GM19397 (cell line): ENCODE results near the gene MAGED2.
"Not testable (repeated sequence)": the region's sequence is repeated elsewhere in the genome, so short reads cannot be mapped to it uniquely, and the experiment has no call there.

ENCODE experiments used
- ATAC-seq: cut with Tn5 transposase; IDR thresholded peaks from one replicate; pipeline ENCODE4 v1.9.1; 2021; ENCODE audit warnings: mild to moderate bottlenecking, moderate library complexity; ENCODE audit not compliant: unreplicated experiment

The MAGED2 gene, protein sequence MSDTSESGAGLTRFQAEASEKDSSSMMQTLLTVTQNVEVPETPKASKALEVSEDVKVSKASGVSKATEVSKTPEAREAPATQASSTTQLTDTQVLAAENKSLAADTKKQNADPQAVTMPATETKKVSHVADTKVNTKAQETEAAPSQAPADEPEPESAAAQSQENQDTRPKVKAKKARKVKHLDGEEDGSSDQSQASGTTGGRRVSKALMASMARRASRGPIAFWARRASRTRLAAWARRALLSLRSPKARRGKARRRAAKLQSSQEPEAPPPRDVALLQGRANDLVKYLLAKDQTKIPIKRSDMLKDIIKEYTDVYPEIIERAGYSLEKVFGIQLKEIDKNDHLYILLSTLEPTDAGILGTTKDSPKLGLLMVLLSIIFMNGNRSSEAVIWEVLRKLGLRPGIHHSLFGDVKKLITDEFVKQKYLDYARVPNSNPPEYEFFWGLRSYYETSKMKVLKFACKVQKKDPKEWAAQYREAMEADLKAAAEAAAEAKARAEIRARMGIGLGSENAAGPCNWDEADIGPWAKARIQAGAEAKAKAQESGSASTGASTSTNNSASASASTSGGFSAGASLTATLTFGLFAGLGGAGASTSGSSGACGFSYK

DNA sequence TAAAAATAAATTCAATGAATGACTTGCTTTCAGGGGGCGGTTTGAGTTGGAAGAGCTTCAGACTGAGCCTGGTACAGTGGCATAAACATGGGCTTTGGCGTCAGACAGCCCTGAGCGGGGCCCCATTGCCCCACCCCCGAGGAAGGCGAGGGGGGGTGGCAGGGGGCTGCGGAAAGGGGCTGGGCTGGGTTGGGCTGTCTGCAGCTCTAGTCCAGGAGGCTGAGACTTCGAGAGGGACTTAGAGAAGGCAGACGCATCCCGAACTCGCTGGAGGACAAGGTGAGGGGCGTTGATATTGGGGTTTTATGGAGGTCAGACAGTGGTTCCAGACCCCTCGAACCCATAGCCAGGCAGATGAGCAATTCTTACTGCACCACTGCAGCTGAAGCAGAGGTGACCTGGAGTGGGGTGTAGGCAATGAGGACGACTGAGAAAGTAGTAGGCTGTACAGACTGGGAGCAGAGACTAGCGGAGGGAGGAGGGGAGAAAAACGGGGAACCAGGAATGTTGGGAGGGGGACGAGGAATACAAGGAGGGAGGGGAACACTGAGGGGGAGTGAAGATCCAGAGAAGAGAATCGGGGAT is at the start of gene MAGED2:
Gene MAGED2 (plus strand): TSS at position 222 of the 585 bp plus-strand sequence. CDS start 1,587 bp downstream, outside the sequence.
- no peak for ATAC-seq

DNA sequence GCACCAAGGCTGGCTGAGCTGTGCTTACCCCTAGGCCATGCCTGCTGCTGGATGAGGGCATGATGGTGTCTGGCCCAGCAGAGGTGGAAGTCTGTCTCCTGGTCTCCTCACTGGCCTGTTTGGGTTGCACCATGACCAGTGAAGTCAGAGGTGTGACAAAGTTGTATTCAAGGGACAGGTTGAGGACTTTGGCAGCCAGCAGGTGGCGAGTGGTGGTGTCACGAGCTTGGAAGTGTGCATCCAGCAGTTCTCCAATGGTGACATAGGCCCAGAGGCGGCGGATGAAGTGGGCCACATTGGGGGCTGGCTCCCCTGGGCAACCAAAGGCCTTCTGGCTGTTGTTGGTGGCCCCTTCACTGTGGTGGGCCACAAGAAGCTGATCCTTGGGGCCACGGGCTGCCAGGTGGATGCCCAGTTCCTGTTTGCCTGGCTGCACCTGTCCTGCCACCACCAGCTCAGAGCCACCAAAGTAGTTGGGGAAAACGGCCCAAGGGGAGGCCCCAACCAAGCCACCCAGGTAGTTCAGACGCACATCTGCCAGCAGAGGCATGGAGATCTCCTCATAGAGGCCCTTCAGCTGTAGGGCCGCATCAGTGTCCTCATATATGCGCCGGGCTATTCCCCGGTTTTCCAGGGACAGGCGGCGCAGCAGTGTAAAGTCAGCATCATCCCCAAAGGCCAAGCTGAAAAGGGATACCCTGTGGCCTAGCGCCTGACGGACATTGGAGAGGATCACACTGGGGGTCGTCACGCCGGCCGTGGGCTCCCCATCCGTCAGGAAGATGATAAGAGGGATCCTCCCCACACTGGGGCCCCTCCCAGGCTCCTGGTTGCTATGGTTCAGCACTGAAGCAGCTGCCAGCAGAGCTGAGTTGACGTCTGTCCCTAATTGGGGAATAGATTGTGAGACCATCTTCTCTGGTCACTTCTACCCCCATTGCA is 49.2 kb upstream of the MAGED2 start:
- ATAC-seq = no peak

DNA sequence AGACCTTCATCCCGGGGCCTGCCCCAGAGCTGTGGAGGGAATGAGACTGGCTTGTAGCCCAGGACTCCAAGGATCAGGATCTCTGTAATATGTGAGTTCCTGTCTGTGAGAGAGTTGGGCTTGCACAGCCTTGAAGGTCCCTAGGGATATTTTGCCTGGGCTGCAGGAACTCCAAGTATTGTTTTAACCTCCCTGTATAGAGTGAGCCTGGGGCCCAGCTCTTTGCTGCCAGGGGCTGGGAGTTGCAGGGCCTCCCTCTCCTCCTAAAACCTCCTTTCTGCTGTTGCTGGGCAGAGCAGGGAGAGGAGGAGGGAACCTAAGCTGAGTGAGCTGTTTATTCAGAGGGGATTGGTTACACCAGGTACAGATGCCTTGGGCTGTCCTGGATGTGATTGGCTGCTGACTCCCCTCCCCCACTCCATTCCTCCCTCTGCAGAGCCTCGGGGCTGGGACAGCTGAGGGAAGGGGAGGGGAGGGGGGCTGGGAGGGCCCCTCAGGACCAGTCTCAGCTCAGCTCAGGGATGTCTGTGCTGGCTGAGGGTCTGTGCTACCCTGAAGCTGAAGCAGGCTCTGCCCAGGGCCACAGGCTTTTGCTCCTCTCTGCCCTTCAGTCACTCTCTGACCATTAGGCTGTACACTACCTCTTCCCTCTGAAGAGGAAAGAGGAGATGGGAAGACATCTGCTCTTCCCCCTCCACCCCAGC is 33.0 kb upstream of the MAGED2 start:
- ATAC-seq = not testable (repeated sequence)

DNA sequence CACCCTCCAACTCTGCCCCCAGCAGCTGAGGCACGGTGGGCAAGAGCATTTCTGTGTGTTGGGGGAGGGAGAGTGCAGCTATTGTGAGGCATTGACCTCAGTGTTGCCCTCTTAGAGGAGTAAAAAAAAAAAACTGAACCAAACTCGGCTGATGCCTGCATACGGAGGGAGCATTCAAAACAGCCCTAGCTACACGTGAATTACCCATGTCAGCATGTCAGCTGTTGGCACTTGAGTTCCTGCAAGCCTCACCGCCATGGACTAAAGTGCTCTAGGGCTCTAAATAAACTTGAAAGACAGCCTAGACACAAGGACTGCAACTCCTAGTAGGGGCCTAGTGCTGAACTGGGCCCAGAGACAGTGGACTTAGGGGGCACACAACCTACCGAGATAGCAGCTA is 31.5 kb upstream of the MAGED2 start:
- no peak for ATAC-seq

DNA sequence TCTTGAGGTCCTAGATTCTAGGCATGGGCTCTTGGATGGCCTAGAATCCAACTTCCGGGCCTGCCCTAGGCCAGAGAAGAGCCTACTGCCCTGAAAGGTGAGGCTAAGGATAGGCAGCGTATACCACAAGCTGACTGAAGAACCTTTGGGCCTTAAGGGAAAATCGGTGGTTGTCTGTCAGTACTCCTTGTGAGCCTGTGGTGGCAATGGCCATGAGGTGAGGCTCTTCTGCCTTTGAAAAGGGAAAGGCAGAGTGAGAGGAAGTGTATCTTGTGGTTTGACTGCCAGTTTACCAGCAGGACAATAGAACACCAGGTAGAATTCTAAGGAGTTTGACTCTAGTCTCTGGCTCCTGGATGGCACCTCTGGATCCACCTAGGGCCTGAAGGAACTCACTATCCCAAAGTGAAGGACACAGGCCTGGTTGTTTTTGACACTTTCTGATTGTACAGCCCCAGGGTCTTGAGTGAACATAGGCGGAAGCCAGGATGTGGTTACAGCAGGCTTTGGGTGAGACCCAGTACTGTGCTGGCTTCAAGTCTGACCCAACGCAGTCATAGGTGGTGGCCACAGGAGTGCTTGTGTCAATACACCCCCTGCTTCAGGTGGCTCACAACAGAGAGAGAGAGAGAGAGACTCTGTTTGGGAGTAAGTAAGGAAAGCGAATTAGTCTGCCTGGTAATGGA is 30.4 kb upstream of the MAGED2 start:
- no peak for ATAC-seq

DNA sequence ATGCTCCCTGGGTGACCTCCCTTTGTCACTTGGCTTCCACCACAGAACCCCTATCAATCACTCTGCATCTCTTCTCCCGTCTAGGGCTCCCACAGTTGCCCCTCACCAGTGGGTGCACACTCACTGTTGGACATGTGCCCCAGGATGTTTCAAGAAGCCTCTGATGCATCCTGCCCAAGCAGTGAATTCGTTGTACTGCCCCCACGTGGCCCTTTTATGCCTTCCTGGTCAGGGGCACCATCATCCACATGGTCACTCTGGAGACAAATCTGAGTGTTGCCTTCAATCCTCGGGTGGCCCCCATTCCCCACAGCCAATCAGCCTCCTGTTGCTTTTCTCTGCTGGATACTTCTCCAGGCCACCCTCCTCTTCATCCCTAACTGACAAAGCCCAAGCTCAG is 21.6 kb upstream of the MAGED2 start:
- ATAC-seq = no peak

DNA sequence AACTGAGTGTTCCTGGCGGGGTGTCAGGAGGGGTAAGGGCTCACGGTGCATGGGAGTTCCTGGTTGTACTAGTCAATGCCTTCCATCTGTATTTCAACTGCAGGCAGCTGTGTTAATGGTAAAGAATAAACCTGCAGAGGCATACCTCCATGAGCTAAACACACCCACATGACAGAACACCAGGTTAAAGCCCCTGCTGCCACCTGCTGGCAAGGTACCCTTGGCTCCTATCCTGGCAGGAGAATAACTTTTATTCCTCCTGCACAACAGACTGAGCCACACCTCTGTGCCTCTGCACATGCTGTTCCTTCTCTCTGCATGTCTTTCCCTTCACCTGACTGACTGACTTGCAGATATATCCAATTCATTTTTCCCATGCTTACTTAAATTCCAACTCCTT is 20.6 kb upstream of the MAGED2 start:
- ATAC-seq = no peak

DNA sequence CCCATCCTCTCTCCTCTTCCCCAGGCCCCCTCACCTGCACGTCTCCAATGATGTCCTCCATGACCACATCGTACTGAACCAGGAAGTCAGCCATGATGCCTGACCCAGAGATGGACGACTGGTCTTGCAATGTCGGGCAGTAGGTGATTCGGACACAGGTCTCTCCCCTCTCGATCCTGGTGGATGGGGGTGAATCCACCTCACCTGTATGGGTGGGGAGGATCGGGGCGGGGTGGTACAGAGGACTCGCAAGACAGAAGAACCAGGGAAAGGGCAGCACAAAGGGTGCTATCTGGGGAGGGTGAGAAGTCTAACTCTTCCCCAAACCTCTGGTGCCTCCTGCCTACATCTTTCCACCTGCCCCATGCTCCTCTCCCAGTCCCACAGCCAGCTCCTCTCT is 19.1 kb upstream of the MAGED2 start:
- ATAC-seq = no peak

DNA sequence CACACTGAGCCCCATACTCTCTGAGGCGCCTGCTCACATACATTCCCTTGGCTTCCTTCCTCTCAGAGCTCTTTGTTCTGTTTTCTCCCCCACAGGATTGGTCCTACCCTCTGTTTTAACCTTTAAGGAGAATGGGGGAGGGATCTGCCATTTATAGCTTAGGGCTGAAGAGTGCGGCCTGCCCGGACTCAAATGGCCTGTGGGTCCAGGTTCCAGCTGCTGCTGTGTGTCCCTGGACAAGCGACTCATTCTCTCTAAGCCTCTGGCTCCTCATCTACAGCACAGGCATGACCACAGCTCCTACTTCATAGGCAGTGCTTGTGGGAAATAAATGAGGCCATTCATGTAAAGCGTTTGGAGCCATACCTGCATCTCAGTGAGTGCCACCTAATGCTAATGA is 18.1 kb upstream of the MAGED2 start:
- not testable (repeated sequence) for ATAC-seq

DNA sequence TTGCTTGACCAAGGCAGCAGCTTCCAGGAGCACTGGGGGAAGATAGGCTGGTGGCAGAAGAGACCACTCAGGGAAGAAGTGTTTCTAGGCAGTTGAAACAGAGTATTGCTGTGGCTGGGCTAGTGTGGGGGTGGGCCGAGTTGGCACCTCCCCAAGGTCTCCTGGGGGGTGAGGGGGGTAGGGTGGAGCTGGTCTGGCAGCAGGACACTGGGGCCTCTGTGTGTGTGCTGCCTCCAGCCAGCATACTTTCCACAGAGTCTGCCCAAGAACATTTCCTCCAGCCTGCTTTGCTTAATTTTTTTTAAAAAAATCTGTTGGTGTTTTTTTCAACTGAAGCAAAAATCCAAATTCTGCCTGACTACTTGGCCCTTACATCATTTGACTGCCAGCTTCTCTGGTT is 13.5 kb upstream of the MAGED2 start:
- ATAC-seq = no peak

DNA sequence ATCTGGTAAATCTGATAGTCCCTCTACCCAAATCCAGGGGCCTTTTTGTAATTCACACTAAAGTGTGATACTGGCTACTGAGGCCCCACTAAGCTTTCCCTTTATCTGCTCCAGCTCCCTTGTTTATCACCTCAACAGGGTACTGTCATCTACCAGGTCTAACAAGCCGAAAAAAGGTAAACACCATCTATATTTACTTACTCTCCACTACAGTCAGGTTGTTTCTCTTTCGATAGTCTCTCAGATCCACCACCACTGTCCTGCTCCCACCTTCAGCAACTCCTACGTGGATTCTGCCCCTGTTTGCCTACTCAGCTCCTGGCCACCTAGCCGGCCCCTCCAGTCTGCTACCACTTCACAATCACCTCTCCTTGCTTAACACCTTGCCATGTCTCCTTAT is 12.8 kb upstream of the MAGED2 start:
- no peak for ATAC-seq

DNA sequence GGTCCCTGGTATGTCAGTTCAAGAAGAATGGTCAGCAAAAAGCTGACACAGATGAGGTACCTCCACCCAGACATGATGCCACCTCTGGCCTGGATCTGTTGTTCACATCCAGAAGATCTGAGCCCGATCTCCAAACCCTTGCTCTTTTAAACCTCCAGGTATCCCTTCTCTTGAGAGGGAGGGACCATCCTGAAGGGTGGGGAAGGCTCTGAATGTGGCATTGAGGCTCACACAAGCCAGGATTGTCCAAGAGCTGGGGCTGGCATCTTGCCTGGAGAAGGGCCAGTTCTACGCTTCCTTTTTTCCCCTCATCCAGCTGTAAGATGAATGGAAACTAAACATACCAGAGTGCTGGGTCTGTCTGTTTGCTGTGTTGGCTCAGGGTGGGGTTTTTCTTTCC is 9.4 kb upstream of the MAGED2 start, which contains the start of gene ITIH6:
Gene ITIH6 (minus strand): TSS at position 119 of the 400 bp plus-strand sequence. CDS start 45 bp downstream, at position 74.
- ATAC-seq = no peak

DNA sequence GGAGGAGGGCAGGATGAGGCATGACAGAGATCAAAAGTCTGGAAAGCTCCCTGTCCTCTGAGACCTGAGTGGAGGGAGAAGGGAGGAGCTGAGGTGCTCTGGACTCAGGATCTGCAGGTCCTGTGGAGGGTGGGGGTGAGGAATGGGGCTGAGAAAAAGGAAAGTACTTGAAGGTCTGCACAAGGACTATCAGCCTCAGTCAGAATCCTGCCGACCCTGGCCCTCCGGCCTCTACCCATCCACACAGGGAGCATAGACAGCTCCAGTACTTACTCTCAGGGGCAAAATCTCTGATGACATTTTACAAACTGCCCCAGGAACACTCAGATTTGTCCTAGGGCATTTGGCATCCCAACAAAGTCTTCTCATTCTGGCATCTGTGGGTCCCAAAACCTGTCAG is 8.5 kb upstream of the MAGED2 start:
- no peak for ATAC-seq

DNA sequence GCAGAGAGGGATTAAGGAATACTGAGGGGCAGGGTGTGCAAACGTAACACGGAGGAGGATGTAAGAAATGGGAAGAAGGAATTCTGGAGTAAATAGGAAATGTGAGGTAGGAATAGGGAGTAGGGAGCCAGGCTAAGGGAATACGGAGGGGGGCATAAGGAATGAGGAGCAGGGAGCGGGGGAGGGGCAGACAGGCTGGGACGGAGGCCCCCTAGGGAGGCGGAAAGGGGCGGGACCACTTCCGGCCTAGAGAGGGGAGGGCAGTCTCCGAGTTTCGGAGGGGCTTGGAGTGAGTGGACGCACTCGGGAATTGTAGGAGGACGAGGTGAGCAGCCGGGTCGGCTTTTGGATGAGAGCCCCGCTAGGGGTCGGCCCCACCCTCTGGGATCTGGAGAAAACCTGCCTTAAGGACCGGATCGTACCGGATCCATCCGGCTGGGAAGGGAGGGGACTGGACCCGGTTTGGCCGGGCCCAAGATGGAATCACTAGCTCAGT is 612 bp downstream of the MAGED2 start:
- peak; percentile 20 for ATAC-seq

DNA sequence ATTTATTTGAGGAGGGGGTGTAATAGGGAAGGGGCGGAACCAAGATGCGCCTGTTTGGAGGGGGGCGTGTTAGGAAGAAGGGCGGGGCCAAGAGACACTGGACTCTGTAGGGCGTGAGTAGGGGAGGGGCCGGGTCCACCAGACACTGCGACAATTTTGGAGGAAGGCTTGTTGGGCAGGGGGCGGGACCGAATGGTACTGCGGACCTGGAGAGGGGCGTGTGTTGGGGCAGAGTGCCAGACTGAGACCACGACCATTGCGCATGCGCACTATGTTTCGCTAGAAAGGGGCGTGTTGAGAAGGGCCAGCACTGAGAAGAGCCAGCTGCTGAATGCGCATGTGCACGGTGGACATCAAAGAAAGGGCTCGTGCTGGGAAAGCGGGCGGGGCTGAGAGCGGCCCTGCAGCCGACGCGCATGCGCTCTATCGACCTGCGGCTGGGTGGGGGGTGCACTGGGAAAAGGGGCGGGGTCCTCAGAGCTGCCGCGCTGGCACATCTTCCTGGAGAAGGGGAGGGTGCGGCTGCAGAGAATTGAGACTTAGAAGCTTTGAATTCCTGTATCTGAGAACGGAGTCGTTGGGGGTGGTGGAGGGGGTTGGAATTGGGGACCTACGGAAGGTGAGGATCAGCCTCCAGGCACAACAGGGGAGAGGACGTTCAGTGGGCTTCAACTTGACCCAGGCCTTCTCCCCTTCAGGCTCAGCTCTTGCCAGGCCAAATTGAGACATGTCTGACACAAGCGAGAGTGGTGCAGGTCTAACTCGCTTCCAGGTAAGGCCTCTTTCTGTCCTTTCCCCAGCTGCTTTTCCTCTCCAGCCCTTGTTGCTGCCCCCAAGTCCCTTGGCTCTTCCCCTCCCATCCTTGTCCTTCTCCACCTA is 1.3 kb downstream of the MAGED2 start:
- ATAC-seq = peak; percentile 88

DNA sequence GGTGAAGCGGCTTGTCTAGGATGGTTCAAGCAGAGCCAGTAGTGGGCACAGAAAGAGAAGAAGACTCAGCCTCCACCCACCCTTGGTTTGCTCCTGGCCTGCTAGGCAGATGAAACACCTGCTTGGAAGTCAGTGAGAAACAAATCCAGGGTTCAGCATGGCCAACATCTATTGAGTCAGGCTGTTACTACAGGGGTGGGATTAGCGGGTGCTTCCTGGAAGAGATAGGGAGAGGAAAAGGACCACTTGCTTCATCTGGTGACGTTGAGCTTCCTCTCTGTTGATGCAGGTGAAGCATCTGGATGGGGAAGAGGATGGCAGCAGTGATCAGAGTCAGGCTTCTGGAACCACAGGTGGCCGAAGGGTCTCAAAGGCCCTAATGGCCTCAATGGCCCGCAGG is 3.0 kb downstream of the MAGED2 start:
- ATAC-seq = no peak

DNA sequence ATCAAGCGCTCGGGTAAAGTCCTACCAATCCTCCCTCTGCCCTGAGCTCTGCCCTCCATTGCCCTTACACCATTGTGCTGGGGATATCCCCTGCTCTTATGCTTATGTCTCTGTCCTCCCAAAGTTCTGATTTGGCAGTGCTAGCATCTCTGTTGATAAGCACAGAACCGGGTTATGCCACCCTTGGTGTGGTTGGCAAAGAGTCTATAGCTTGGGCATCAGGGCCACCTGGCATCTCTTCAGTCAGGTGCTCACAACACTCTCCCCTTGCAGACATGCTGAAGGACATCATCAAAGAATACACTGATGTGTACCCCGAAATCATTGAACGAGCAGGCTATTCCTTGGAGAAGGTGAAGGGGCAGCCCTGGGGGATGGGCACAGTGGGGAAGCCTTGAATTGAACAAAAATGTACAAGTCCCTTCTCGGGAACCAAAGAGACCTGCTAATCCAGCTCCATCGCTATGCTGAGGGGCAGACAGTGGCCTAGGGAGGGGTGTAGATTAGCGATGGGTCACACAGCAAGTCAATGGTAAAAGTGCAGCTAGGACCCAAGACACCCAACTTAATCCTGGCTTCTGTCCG is 3.8 kb downstream of the MAGED2 start:
- no peak for ATAC-seq

DNA sequence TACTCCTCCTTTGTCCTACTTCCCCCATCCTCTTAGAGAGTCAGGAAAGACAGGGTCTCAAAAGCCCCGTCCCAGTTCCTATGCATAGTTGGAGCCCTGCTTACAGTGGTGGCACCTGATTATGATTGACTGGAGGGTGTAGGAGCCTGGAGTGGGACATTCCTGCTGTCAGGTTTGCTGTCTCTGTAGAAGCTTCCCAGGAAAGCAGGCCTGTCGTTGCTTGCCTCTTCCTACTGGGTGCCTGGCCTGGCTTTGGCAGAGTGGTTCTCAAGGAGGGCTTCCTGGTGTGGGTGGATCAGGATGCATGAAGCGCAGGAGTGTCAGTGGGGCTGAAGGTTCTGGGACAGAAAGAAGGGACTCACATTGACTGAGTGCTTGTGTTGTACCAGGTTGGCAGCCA is 4.8 kb downstream of the MAGED2 start:
- no peak for ATAC-seq
